Lower lobe of right lung (tissue), 2 donors: ENCODE data around the gene ABLIM1. TPM values are rescaled to one million over a fixed set of nuclear protein-coding genes. Genes with fewer than 3 reads are reported as not detected.
A peak's percentile ranks its signal among the peaks of the same experiment; 100 is the strongest.

ENCODE experiments used
- ATAC-seq, 2 donors: fragments of 200-7000 bp; cut with Tn5 transposase; one replicate each; pipeline ENCODE4 v1.9.1; 2020 to 2022; ENCODE audit warnings: mild to moderate bottlenecking in 2 of 2, moderate library complexity in 2 of 2
- DNase-seq: peaks from one replicate; pipeline ENCODE4 v3.0.0-alpha.2; 2020
- H3K27ac ChIP-seq: fragments of 200-600 bp; one replicate; pipeline ENCODE4 v1.8.0; 2022
- H3K27me3 ChIP-seq: fragments of 200-600 bp; one replicate; pipeline ENCODE4 v1.8.0; 2022; ENCODE audit warnings: low read depth
- H3K36me3 ChIP-seq: fragments of 200-600 bp; one replicate; pipeline ENCODE4 v1.8.0; 2022; ENCODE audit warnings: mild to moderate bottlenecking
- H3K4me1 ChIP-seq: fragments of 200-600 bp; one replicate; pipeline ENCODE4 v1.8.0; 2022
- H3K4me3 ChIP-seq: fragments of 200-600 bp; one replicate; pipeline ENCODE4 v1.8.0; 2022; ENCODE audit warnings: mild to moderate bottlenecking
- H3K9me3 ChIP-seq: fragments of 200-600 bp; one replicate; pipeline ENCODE4 v1.8.0; 2022
- intact Hi-C: fragments of 100-400 bp; cut with DNase I; formaldehyde crosslinking; loops from one replicate; pipeline ENCODE4 v1.11.0; 2022
- total RNA-seq: library from RNA; stranded (reverse); fragmentation: NEBNext Ultra II Directional; extraction: Animal tissue kit (Norgen Biotek cat#: 25700); gene quantifications from one replicate; pipeline ENCODE4 v1.2.1, GENCODE V29; 2021
- TF ChIP-seq, protein P1 (sequence below): fragments of 200-600 bp; IDR thresholded peaks from one replicate; pipeline ENCODE4 v1.8.0; 2022; ENCODE audit warnings: antibody characterized with exemption, mild to moderate bottlenecking
- donor health status: DM: no; HTN: yes; CAD: no; lungs with severe emphysema.

Gene ABLIM1
- total RNA-seq, 1 donor from 2014 or later = 106 TPM

GRCh38 chr10:114647545-114648138, 10.4 kb downstream of the ABLIM1 start:
- TF ChIP-seq, protein P1, sequence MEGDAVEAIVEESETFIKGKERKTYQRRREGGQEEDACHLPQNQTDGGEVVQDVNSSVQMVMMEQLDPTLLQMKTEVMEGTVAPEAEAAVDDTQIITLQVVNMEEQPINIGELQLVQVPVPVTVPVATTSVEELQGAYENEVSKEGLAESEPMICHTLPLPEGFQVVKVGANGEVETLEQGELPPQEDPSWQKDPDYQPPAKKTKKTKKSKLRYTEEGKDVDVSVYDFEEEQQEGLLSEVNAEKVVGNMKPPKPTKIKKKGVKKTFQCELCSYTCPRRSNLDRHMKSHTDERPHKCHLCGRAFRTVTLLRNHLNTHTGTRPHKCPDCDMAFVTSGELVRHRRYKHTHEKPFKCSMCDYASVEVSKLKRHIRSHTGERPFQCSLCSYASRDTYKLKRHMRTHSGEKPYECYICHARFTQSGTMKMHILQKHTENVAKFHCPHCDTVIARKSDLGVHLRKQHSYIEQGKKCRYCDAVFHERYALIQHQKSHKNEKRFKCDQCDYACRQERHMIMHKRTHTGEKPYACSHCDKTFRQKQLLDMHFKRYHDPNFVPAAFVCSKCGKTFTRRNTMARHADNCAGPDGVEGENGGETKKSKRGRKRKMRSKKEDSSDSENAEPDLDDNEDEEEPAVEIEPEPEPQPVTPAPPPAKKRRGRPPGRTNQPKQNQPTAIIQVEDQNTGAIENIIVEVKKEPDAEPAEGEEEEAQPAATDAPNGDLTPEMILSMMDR = no peak
- Histone ChIP-seq H3K4me3 (no peak overlapping the region), H3K27me3 (no peaks in the 10 kb centered on the region), H3K4me1 (peaks cover 32% of the 10 kb centered on the region), H3K9me3 (no peaks in the 10 kb centered on the region), H3K36me3 (no peaks in the 10 kb centered on the region), H3K27ac (no peak overlapping the region)
- DNase-seq (no peak), ATAC-seq (no peak)
- intact Hi-C loops = no loop called here

- Histone ChIP-seq H3K27ac (no peak overlapping the region), H3K4me3 (no peak overlapping the region), H3K36me3 (no peaks in the 10 kb centered on the region), H3K4me1 (peaks cover 32% of the 10 kb centered on the region), H3K27me3 (no peaks in the 10 kb centered on the region), H3K9me3 (no peaks in the 10 kb centered on the region)
- DNase-seq (no peak), ATAC-seq (no peak)
- TF ChIP-seq, protein P1 = no peak
- intact Hi-C loops = no loop called here
Observed at GRCh38 chr10:114646426-114646825, 11.6 kb downstream of the ABLIM1 start.

DNA sequence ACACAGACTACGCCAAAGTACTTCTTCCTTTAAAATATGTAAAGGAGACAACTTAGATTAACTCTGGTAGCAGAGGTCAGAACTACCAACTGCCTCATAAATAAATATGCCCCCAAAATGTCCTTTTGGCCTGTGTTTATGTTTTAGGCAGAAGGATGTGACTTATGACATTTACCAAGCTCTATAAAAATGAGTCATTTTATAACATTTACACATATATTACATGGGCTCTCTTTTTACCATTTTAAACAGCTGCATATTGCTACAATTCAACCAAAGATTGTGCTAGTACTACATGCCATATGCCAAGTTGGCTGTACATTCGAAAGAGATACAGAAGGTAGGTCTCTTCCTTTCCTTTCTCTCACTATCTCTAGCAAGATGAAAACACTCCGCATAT, 12.4 kb downstream of the ABLIM1 start:
- Histone ChIP-seq H3K27me3 (no peaks in the 10 kb centered on the region), H3K9me3 (no peaks in the 10 kb centered on the region), H3K27ac (no peak overlapping the region), H3K36me3 (no peaks in the 10 kb centered on the region), H3K4me1 (peaks cover 30% of the 10 kb centered on the region), H3K4me3 (no peak overlapping the region)
- ATAC-seq (no peak), DNase-seq (no peak)
- TF ChIP-seq, protein P1 = no peak
- intact Hi-C loops = no loop called here

GRCh38 chr10:114643158-114643557, 14.9 kb downstream of the ABLIM1 start:
- no peaks in the 10 kb centered on the region for H3K36me3 ChIP-seq
- intact Hi-C loops = no loop called here
- ATAC-seq (no peak), DNase-seq (no peak)
- TF ChIP-seq, protein P1 = no peak
- no peaks in the 10 kb centered on the region for H3K9me3 ChIP-seq
- H3K27ac ChIP-seq = no peak overlapping the region
- H3K4me1 ChIP-seq = peaks cover 10% of the 10 kb centered on the region
- no peaks in the 10 kb centered on the region for H3K27me3 ChIP-seq
- H3K4me3 ChIP-seq = no peak overlapping the region

DNA sequence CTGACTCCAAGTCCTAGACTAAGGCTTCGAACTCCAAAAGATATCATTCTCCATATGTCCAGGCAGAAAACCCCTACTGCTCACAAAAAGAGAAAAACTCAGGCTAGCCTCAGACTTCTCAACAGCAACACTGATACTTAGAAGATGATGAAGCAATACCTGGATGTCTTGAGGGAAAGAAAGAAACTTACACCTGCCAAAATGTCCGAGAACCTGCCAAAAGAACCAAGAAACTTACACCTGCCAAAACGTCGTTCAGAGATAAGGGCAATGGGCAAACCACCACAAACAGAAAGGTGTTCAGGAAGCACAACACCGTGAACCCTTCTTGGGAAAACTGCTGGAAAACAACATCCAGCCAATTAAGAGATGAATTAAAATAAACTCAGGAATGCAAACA, 15.3 kb downstream of the ABLIM1 start:
- Histone ChIP-seq H3K27ac (no peak overlapping the region), H3K4me3 (no peak overlapping the region), H3K4me1 (peaks cover 10% of the 10 kb centered on the region), H3K36me3 (no peaks in the 10 kb centered on the region), H3K9me3 (no peaks in the 10 kb centered on the region), H3K27me3 (no peaks in the 10 kb centered on the region)
- DNase-seq = no peak
- peak in 1 of 2 donors; percentile 44 for ATAC-seq
- TF ChIP-seq, protein P1 = no peak
- intact Hi-C loops = no loop called here
